NCI-H2227 treated with DMSO at 0.1 percent for 48 hours (cell line): ENCODE data around the gene HOOK1.
"Not testable (repeated sequence)": the region's sequence is repeated elsewhere in the genome, so short reads cannot be mapped to it uniquely, and the experiment has no call there.

Experiments
- DNase-seq: peaks from one replicate; lab custom pipeline; 2025; lab: John Stamatoyannopoulos, UW

Gene HOOK1

DNA sequence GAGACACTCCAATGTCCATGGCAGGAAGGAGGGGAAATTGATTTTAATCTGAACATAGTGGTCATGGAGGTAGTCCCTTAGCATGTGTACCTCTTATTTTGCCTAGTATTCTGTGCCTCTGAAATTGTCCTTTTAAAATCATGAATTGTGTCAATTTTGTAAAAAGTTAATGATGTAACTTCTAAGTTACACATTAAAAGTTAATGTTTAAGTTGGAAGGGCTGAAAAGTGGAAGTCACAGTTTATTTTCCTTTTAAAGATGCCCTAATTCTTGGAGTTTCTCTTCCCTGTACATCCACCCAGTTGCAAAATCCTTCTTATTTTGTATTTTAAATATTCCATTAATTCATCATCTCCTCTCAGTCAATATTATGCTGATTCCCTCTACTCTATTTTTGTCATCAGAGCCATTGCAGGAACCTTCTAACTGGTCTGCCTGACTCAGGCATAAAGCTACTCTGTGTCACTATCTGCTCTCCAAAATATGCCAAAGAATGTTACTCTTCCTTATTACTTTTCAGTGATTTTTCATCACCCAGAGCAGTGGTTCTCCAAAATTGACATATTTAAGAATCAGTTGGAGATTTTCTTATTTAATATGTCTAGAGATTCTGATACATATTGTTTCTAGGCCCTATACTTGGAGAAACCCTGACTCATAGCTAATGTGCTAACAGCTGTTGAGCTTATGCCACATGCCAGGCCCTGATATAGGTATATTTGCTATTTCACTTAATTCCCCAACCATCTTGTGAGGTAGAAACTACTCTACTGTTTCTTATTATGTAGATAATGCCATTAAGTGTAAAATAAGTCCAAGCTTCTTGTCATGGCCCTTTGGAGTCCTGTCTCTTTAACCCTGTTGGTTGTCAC lies 5.1 kb downstream of the HOOK1 start:
- DNase-seq = no peak

DNA sequence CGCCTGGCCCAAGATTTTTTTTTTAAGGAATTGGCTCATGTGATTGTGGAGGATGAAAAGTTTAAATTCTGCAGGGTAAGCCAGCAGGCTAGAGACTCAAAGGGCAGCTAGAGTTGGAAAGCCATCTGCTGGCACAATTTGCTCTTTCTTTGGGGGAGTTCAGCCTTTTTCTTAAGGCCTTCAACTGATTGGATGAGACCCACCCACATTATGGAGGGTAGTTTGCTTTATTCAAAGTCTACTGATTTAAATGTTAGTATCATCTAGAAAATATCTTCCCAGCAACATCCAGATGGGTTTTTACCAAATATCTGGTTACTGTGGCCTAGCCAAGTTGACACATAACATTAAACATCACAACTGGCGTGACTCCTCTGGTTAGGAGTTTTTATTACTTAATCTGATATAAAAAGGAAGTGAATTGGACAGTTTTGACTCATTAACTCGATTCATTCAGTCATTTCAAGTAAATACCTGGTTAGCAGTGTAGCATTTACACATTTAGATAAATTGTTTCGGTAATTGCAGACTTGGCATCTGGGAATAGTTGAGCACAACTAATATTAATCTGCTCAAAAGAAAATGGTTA lies 12.4 kb downstream of the HOOK1 start:
- no peak for DNase-seq

DNA sequence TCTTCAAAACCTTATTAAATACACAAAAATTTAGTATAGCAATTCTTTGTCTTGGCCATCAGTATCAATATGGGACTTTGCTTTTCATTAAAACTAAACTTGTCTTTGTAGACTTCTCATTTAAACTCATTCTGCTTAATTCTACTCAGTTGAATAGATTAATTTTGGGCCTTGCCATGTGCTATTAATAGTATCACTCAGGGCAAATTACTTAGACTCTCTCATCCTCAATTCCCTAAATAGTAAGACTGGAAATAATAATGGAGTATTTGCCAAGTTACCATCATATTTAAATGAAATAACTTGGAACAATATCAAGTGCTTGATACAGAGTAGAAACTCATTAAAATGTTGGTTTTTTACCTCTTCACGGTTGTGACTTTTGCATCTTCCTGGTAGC lies 13.4 kb downstream of the HOOK1 start:
- DNase-seq = no peak

DNA sequence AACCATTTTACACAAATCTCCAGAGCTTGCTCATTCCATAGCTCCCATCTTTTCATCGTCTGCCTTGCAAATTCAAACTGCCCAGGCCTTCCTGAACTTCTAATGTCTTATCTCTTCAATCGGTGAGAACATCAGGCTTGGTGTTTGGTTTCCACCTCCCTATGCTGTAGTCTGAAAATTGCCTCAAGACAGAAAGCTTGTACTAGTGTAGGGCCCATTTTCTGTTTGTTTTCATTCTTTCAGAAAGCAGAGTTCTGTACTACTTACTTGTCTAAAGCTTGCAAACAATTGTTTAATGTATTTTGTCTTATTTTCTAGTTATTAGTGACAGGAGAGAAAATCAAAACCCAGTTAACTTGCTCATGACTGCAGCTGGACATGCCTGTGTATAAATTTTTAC lies 16.8 kb downstream of the HOOK1 start:
- DNase-seq = no peak

DNA sequence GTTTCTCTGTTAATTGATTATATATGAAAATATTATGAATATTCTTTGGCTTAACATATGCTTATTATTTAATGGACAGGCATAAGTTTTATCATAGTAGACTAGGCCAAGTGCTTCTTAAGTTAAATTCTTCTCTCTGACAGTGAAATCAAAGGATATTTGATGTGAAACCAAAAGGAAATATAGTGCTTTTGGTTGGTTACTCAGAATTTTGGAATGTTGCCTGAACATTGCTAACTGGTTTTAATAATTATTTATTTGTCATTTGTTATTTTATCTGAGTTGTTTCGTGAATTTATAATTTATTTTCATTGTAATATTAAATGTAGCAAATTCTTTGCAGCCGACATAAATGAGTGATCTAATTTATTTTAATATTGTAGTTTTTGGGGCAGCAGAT lies 18.3 kb downstream of the HOOK1 start:
- DNase-seq = no peak

DNA sequence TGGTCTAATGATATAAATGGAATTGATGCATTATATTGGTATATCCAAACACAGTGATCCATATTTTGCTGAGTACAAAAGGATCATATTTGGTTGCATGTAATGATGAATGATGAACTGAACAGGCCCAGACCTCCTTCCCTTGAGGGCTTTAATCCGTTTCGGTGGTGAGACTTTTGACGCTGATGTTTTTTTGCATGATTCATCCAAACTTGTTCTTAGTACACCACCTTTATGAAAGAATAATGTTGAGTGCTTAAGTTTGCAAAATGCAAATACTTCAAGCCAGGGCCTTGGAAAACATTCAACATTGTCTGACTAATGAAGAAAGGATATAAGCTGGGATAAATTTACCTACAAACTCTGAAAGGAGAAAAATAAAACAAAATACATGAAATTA lies 19.2 kb downstream of the HOOK1 start:
- no peak for DNase-seq

DNA sequence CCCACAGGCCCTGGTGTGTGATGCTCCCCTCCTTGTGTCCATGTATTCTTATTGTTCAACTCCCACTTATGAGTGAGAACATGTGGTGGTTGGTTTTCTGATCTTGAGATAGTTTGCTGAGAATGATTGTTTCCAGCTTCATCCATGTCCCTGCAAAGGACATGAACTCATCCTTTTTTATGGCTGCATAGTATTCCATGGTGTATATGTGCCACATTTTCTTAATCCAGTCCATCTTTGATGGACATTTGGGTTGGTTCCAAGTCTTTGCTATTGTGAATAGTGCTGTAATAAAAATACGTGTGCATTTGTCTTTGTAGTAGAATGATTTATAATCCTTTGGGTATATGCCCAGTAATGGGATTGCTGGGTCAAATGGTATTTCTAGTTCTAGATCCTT lies 23.1 kb downstream of the HOOK1 start:
- not testable (repeated sequence) for DNase-seq

DNA sequence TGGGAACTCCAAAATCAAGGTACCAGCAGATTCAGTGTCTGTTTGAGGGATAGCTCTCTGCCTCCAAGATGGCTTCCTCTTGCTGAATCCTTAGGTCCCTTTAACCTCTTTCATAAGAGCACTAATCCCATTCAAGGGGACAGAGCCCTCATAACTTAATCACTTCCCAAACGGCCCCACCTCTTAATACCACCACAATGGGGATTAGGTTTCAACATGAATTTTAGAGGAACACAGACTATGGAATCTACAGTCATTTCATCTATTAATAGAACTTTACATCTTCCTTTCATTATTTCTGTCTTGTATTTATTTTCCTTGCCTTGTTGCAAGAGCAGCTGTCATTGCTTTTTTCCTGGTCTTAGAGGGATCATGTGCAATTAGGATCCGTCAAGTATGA lies 30.3 kb downstream of the HOOK1 start:
- DNase-seq = no peak

DNA sequence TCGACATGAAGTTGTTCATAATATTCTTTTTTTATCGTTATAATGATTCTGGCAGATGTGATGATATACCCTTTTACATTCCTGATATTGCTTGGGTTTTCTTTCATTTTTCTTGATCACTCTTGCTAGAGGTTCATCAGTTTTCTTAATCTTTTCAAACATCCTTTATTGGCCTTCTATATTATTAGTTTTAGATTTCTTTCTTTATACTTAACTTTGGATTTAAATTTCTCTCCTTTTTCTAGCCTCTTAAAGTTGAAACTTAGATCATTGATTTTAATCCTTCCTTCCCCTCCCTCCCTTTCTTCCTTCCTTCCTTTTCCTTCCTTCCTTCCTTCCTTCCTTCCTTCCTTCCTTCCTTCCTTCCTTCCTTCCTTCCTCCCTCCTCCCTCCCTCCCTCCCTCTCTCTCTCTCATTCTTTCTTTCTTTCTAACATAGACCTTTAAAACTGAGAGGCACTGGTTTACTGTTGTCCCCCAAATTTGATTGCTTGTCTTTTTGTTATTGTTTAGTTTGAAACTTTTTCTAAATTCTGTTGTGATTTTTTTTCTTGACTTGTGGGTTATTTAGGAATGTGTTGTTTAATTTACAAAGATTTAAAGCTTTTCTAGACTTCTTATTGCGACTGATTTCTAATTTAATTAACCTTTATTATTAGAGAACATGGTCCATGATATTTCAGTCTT lies 31.6 kb downstream of the HOOK1 start:
- no peak for DNase-seq

DNA sequence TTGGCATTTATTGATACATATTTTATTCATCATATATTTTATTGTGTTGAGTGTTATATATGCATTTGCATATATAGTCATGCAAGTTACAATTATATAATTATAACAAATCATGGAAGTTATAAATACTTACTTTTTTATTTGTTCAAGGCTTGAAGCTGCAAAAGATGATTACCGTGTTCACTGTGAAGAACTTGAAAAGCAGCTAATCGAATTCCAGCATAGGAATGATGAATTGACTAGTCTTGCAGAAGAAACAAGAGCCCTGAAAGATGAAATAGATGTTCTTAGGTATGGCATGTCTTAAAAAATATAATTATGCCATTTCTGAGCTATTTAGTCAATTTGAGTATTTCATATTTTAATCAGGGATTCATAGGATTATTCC lies 32.1 kb downstream of the HOOK1 start:
- DNase-seq = no peak

DNA sequence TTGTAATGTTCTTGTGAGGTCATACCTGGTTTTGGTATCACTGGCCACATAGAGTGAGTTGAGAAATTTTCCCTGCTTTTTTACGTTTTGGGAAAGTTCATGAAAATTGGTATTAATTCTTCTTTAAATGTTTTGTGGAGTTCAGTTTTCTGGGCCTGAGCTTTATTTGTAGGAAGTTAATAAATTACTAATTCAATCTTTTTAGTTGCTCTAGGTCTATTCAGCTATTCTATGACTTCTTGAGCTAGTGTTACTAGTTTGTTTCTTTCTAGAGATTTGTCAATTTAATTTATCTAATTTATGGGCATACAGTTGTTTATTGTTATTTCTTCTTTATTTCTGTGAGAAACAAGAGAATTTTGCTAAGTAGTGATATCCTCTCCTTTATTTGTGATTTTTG lies 37.4 kb downstream of the HOOK1 start:
- no peak for DNase-seq

DNA sequence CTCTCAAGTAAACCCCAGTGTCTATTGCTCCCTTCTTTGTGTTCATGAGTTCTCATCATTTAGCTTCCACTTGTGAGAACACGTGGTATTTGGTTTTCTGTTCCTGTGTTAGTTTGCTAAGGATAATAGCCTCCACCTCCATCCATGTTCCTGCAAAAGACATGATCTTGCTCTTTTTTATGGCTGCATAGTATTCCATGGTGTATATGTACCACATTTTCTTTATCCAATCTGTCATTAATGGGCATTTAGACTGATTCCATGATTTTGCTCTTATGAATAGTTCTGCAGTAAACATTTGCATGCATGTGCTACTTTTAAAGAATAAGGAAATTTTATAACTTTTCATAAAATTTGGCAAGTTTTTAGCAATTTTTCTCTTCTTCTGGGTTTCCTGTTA lies 40.5 kb downstream of the HOOK1 start:
- not testable (repeated sequence) for DNase-seq

DNA sequence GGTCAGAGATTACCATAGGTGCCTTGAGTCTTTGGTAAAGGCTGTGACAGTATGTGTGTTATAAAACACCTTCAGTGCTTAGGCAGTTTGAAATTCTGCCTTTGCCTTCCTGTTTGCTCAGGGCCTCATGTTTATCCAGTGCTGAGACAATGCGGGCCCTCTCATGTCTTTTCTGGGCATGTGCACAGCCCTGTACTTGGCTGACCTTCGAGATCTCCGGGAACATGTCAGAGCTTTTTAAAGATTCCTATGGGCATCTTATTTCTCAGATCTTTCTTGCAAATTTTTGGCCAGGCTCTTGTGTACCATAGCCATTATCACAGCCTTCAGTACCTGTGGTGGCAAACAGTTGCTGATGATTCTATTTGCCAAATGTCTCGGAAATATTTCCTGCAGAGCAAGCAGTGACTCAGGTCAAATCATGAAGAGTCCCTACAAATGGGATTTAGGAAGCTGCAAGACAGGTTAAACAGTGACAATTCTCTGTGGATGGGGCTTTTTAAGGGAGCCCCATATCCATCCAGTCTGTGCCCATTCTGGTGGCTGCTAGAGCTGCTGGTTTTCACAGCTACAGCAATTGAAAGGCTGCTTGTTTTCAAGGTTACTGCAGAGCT lies 42.1 kb downstream of the HOOK1 start:
- DNase-seq = no peak

DNA sequence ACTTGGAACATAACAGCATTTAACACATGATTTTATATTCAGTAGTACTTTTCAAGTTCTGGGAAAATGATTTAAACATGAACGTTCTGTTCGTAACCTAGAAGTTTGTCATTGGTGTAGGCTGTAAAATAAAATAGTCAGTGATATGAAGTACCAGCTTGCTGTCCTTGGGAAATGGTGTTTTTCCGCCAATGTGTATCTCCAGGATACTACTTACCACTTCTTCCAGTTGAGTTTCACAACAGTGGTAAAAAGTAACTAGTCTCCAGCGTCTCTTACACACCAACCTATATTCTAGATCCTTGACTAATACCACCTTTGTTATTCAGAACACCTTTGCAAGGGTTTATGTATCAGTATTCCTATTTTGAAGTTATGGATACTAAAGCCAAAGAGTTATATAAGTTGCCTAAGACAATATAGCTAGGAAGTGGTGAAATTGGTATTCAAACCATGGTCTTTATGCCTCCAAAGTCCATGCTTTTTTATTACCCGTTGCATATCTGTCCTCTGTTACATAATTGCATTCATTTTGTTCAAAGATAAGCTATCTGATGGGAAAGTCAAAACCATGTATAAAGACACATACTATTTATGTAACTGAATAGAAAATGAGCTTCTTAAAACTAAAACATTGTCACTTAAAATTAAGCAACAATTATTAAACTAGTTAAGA lies 43.1 kb downstream of the HOOK1 start:
- no peak for DNase-seq

DNA sequence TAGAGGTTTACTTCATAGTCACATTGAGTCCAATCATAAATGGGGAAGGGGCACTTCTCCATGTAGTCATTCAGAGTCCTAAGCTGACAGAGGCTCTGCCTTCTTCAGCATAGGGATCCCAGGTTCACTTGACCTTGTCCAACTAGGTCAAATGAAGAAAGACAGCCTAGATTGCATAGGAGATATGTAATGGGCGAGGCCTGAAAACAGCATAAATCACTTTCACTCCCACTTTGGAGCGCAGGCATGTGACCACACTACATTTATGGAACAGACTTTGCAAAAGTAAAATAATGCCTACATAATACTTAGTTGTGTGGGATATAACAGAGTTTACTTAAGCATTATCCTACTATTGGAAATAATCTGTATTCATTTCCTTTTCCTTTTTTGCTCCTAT lies 51.7 kb downstream of the HOOK1 start:
- no peak for DNase-seq

DNA sequence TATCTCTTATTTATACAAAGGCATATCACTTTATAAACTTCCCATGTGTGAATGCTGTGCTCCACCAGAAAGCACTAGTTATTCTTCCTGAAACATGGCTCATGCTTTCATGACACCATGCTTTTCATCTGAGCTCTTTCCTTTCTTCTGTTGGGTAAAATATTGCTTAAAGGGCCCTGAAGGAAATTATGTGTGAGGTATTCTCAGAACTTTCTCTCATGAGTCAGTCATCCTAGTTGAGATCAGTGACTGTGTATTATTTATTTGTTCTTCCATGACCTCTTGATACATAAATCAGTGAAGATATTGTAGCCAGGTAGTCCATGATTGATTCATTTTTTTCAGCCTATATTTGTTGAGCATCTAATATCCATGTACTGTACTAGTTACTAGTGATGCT lies 57.0 kb downstream of the HOOK1 start:
- DNase-seq = no peak

DNA sequence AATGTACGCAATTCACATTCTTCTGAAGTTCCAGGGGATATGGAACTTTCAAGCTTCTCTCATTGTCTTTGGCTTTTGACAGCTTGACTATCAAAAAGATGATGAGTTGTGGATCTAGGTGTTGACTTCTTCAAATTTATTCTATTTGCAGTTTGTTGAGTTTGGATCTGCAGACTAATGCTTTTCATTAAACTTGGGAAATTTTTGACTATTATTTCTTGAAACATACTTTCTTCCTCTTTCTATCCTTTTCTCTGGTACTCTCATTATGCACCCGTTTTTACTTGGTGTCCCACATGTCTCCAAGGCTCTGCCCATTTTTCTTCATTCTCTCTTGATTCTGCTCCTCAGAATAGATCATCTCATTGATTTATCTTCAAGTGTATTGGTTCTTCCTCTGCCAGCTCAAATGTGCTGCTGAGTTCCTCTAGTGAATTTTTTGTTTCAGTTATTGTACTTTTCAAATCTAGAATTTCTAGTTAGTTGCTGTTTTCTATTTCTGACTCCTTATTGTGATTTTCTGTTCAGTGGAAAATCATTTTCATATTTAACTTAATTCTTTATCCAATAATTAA lies 62.4 kb downstream of the HOOK1 start:
- DNase-seq = no peak

DNA sequence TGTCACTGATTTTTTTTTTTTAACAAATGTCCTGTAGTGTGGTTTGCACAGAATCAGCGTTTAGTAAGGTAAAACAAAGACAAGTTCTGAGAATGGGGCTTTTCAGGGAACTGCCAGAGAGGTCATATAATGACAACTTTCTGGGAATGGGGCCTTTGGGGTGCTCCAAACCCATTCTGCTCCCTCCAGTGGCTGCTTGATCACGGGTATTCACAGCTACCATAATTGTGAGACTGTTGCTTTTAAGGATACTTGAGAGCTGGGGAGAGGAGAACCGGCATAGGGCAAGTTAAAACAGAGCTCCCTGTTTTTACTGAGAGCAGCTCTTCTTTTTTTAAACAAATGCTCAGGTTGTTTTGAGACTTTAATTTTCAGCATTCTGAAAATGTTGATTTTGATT lies 63.6 kb downstream of the HOOK1 start:
- no peak for DNase-seq

DNA sequence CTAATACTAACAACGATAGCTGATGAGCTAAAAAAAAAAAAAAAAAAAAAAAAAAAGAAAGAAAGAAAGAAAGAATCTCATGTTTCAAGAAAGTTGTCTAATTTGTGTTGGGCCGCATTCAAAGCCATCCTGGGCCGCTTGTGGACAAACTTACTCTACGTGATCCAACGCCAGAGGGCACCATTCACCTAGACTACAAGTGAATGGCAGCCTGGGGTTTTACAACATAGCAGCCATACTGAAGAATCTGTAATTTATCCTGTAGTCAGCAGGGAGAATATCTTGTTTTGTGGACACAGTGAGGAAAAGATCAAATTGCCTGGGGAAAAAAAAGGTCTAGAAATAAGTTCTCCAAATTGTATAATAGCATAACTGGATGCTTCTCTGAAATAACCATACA lies 64.8 kb downstream of the HOOK1 start:
- DNase-seq = peak; percentile 33

DNA sequence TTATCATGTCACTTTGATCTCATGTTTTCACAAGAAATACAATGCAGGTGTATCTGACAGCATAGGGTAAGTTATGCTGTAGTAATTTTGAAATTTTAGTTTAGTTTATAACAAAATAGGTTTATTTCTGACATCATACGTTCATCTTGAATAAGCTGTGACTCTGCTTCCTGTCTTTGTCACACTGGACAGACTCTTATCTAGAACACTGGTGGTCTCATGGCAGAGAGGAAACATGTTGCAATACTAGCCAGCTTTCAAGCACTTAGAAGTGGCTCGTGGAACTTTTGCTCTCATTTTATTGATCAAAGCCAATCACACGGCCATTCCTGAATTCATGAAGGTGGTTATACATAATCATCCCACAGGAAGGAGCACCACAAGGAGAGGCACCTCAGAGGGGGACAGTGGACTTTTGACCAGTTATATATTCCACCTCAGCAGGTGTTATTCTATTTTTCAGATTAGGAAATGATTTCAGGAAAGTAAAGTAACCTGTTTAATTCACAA lies 65.3 kb downstream of the HOOK1 start:
- no peak for DNase-seq

DNA sequence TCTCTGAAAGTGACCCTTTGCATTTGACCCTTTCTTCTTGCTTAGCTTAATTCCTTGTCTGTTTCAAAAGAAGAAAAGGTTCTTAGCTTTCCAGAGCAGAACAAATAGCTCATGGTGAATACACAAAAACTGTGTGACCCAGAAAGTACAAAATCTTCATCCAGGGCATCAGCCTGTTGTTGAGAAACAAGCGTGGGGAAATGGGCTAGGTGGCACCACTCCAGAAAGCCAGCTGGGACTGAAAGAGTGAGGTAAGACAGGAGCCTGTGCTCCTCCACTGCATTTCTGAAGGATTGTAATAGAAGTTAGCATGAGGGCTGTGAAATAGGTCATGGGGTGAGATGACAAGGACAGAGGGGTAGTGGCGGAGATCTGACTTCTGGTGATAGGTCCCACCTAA lies 66.0 kb downstream of the HOOK1 start:
- DNase-seq = no peak
